GM19395 (cell line): ENCODE data around the gene ANKIB1.
"Not testable (repeated sequence)": the region's sequence is repeated elsewhere in the genome, so short reads cannot be mapped to it uniquely, and the experiment has no call there.

Experiments used
- ATAC-seq: cut with Tn5 transposase; IDR thresholded peaks from one replicate; pipeline ENCODE4 v1.9.1; 2021; ENCODE audit warnings: mild to moderate bottlenecking, moderate library complexity; ENCODE audit not compliant: unreplicated experiment

Gene ANKIB1

GRCh38 chr7:92325858-92326257 is 80.1 kb downstream of the ANKIB1 start:
- ATAC-seq, result no peak

- ATAC-seq, result no peak
These were observed 85.2 kb downstream of the ANKIB1 start for GRCh38 chr7:92330835-92331438.

GRCh38 chr7:92331508-92331907 is 85.7 kb downstream of the ANKIB1 start:
- no peak for ATAC-seq

DNA sequence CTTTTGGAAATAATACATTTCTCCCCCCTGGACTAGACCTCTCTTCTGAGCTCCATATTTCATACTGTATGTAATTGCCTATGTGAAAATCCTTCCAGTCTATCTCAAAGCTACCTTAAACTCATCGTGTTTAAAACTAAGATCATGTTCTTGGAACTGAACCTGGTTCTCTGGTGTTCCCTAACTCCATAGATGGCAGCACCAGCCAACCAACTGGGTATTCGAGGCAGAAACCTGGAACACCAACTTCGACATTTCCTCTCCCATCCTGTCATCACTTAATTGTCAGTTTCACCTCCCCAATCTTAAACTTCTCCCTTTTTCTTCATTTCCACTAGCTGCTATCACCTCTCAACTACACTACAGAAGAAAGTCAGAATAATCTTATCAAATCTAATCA is 87.0 kb downstream of the ANKIB1 start:
- no peak for ATAC-seq

DNA sequence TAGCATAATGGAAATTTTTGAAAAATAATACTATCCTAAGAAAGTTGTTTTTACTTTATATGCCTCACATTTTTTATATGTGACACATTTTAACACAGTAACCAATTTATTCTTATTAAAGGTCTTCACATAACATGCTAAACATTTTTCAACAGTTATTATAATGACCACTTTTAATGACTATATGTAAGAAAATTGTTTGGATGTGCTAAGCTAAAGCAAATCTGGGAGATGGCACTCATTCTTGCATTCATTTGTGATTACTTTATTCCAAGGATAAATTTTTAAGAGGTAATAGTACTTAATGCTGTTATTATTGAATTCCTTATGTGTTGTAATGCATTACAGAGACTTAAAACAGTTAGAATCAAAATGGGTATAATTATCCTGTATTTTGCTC is 88.1 kb downstream of the ANKIB1 start:
- no peak for ATAC-seq

GRCh38 chr7:92335574-92335973 is 89.8 kb downstream of the ANKIB1 start:
- no peak for ATAC-seq

- ATAC-seq, result no peak
These were observed 91.0 kb downstream of the ANKIB1 start for GRCh38 chr7:92336662-92337340.

DNA sequence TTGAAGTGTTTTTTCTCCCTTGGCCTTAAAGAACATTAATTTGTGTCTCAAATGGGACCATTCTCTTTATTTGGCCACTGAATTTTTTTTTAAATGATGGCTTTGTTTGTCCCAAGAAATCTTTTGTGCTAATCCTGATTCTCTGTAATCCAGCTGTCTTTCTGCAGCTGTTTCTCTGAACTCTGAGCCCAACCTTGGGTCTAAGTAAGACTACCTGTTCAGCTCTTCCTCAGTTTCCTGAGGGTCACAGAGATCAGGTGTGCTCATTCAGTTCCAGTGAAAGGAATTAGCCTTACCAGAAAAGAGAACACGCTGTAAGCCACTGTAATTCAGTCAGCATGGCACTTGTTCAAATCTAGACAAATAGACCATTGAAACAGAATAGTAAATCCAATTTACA is 94.2 kb downstream of the ANKIB1 start:
- ATAC-seq, result no peak

DNA sequence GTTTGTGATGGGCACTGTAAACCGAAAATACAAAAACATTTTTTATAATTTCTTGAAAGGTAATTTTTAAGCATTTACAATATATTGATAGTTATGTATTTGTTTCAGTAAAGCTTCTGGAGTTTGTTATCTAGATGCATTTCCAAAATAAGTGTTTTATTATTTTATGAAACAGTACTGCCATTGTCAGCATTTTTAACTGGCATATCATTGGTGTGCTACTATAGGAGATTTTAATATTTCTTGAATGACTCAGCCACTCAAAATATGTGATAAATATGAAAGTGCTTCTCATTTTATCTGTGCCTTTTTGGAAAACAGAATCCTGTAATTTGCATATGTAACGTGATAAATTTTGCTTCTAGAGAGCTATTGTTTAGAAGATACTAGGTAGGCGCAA is 97.9 kb downstream of the ANKIB1 start:
- ATAC-seq, result no peak

DNA sequence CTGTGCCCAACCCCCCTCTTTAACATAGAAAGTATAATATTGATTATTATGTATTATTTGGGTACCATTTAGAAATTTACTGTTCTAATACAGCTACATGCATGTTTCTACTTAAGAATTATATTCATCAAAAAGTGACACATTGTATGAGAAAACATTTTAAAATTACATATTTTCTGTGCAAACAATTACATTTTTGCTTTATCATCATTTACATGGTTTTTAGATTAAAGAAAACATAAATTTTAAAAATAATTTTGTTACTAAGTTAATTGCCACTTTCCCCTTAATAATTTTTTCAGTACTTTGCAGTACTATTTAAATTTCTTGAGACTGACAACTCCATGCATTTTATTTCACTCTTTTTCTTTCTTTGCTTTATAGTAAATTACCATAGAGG is 106.2 kb downstream of the ANKIB1 start:
- no peak for ATAC-seq

- ATAC-seq, result no peak
These were observed 108.4 kb downstream of the ANKIB1 start for GRCh38 chr7:92354214-92354613.

DNA sequence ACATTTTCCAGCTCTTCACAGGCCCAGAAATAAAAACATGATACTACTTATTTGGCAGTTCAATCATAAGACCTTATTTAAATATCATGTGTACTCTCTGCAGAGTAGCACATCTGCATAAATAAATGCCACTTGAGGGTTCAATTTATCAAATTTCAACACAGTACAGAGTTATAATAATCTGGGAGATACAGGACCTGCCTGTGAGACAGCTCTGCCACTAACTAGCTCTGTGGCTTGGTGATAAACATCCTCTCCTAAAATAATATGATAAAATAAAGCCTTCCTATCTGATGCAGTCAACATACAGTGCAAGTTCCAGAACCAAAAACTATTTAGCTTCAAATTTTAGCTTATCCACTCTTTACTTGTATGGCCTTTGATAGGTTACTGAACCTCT is 110.6 kb downstream of the ANKIB1 start:
- ATAC-seq, result no peak

GRCh38 chr7:92357260-92357659 is 111.5 kb downstream of the ANKIB1 start:
- no peak for ATAC-seq

DNA sequence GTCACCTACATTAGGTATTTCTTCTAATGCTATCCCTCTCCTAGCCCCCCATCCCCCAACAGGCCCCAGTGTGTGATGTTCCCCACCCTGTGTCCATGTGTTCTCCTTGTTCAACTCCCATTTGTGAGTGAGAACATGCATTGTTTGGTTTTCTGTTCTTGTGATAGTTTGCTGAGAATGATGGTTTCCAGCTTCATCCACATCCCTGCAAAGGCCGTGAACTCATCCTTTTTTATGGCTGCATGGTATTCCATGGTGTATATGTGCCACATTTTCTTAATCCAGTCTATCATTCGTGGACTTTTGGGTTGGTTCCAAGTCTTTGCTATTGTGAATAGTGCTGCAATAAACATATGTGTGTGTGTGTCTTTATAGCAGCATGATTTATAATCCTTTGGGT is 113.4 kb downstream of the ANKIB1 start:
- ATAC-seq, result not testable (repeated sequence)

DNA sequence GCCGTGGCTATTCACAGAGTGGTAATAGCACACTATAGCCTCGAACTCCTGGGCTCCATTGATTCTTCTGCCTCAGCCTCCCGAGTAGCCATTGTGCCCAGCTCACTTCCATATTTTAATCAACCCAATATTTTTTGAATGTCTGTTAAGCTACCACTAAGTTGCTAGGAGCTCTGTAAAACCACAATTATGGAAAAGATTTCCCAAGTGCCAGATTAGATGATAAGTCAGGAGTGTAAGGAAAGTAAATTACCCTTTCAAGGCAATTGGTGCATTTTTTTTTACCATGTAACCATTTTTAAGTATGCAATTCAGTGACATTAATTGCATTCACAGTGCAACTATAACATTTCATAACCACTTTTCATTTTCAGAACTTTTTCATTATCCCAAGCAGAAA is 114.0 kb downstream of the ANKIB1 start:
- ATAC-seq, result no peak

DNA sequence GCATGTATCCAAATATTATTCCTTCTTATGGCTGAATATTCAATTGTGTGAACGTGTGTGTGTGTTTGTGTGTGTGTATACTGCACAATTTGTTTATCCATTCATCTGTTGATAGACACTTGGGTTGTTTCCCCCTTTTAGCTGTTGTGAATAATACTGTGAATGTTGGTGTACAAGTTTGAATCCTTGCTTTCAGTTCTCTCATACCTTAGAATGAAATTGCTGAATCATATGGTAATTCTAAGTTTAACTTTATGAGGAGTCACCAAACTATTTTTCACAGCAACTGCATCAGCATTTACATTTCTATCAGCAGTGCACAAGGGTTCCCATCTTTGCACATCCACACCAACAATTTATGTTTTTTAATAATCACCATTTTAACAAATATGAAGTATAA is 114.6 kb downstream of the ANKIB1 start:
- no peak for ATAC-seq

DNA sequence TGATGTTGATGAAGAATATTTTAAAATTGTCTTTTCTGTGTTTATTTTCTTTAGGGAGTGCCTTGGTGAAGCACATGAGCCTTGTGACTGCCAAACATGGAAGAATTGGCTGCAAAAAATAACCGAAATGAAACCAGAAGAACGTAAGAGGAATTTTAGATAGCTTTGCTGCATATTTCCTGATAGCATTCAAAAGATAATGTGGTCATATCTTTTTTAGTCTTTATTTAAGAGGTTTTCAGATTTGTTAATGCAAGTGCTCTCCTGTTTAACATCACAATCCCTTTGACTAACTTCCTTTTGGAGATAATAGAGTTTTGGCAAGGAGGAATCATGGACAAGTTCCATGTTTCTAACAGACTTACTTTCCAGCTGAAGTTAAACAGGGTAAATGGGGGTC is 116.4 kb downstream of the ANKIB1 start:
- ATAC-seq, result no peak

GRCh38 chr7:92366730-92367129 is 121.0 kb downstream of the ANKIB1 start:
- no peak for ATAC-seq

DNA sequence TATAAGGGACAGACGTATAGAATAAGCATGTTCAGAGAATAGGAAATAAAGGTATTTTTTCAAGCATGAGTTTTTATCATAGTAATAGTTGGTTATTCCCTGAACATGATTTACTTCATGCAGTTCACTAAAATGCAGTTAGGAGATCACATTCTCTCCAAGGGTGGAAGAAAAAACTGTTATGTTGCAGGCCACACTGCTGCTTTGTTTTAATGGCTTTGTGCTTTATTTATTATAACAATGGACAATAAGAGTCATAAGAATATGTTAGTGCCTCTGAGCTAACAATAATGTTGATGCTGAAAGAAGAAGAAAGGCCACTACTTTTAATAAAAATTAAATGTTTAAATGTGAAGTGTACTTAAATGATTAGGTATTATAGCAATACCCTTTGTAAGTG is 123.0 kb downstream of the ANKIB1 start:
- ATAC-seq, result no peak

DNA sequence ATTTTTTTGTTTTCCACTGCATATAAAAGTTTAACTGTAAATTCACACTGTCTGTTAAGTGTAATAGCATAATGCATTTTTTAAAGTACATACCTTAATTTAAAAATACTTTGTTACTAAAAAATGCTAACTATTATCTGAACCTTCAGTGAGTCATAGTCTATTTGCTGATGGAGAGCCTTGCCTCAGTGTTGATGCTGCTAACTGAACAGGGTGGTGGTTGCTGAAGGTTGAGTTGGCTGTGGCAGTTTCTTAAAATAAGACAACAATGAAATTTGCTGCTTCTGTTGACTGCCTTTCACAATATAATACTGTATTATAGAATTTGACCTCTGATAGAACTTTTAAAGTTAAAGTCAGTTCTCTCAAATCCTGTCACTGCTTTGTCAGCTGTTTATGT is 129.2 kb downstream of the ANKIB1 start:
- no peak for ATAC-seq

DNA sequence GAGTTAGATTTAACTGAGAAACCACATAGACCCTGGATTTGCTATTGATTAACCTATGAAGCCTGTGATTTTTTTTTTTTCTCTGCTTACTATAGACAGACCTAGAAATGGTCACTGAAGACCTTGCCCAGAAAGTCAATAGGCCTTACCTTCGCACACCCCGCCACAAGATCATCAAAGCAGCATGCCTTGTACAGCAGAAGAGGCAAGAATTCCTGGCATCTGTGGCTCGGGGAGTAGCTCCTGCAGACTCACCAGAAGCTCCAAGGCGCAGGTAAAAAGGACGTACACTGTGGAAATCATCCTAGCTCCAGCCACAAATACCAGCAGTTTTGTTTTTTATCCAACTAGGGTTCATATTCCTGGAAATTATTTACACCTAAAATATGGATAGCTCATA is 145.3 kb downstream of the ANKIB1 start:
- ATAC-seq, result no peak

GRCh38 chr7:92397542-92397941 is 151.8 kb downstream of the ANKIB1 start:
- no peak for ATAC-seq

DNA sequence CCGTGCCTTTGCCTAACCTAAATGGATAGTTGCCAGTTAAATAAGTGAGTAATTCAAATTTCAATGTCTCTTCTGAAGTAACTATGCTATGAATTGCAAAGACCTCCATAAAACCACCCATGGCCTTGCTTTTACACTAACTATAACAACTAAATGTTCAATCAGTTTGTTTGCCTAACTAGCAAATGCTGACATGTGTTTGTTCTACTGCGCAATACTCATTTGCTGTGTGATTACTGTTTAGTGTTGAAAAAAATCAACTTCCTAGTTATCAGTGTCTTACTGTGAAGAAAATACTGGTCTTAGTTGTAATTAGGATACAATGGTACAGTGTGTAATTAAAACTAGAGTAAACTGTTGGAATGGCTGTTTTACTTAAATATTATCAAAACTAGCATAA is 154.2 kb downstream of the ANKIB1 start:
- no peak for ATAC-seq
